HG03108 (cell line): ENCODE measurements around the gene CDC14B.
"Not testable (repeated sequence)": the region's sequence is repeated elsewhere in the genome, so short reads cannot be mapped to it uniquely, and the experiment has no call there.

Source experiments
- ATAC-seq: cut with Tn5 transposase; IDR thresholded peaks from one replicate; pipeline ENCODE4 v1.9.1; 2021; ENCODE audit warnings: moderate library complexity; ENCODE audit not compliant: unreplicated experiment

Gene CDC14B

DNA sequence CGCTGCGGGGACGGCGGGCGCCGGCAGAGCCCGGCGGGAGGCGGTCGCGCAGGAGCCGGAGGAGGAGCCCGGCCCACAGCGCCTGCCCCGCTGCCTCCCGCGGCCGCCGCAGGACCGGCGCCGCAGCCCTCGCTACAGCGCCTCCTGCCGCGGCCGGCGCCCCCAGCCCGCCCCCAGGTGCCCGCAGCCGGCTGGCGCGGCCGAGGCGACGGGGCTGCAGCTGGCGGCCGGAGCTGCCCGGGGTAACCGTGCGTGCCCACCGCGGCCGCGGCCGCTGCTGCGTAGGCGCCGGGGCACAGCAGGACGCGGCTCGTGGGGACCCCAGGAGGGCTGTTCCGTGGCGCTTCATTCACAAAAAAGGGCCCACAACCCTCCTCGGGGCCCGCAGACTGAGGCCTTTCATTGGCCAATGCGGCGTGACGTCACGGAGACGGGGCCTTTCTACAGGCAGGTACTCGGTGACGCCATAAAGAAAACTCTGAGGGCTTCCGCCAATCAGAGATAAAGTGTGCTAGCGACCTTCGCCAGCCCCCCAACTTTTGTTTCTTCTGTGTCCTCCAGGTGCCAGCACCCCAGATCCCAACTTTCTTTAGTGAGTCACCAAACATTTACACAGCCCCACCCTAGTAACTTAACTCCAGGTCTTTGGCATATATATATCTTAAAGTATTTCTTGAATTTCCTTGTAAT, at the start of gene CDC14B:
CDC14B (minus strand) TSS at position 353 of the 690 bp plus-strand sequence. CDS start 465 bp downstream, outside the sequence.
- peak; percentile 66 for ATAC-seq

DNA sequence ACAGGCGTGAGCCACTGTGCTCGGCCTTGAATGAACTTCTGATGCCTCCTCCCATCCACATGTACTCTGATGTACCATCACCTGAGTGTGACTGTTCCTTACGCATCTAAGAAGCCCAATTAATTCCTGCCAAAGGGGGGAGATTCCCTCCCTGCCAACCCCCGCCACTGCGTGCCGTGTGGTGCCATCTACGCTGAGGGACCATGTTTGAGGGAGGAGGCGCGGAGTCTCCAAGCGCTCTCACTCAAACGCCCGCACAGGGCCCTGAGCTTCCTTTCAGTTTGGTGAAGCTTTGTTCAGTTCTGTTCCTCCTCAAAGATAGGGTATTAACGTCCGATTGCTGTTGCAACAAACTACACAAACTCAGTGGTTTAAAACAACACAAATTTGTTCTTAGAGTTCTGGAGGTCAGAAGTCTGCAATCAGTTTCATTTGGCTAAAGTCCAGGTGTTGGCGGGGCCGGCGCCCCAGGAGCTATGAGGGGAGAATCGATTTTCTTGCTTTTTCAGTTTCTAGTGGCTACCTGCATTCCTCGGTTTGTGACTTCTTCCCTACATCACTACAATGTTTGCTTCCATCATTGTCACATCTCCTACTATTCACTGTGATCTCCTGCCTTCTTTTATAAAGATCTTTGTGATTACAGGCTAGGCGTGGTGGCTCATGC, 49.4 kb upstream of the CDC14B start:
- ATAC-seq, result no peak

DNA sequence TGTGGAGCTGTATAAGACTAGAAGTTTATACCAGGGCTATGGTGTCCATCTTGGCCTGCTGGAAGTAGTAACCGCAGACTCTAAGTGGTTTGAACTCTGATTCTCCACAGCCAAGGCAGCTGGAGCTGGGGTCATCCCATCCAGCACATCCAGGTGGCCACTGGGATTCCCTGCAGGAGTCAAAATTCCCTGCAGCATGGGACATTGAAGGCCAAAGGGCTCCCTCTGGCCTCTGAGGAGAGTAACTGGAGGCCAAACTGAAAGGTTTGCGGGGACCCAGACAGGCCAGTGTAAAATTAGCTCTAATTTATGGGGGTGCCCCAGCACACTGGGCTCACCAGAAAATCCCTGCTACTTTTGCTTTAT, 47.7 kb upstream of the CDC14B start:
- ATAC-seq, result no peak

DNA sequence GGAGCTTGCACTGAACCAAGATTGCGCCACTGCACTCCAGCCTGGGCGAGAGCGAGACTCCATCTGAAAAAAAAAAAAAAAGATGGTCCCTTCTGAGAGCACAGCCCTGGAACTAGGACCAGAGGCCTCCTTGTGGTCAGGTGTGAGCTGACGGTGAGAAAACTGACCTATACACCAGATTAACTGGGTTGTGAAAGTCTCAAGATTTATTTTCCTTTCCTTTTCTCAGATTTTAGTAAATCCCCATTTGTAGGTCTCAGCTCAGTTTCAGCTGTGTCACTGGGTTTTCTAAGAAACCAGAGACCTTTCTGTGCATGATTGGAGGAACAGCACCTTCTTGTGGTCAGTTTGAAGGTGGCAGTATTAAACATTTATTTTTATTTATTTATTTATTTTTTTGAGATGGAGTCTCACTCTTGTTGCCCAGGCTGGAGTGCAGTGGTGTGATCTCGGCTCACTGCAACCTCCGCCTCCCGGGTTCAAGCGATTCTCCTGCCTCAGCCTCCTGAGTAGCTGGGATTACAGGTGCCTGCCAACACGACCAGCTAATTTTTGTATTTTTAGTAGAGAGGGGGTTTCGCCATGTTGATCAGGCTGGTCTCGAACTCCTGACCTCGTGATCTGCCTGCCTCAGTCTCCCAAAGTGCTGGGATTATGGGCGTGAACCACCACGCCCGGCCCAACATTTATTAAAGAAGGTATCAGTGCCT, 47.2 kb upstream of the CDC14B start:
- ATAC-seq, result peak; percentile 61

DNA sequence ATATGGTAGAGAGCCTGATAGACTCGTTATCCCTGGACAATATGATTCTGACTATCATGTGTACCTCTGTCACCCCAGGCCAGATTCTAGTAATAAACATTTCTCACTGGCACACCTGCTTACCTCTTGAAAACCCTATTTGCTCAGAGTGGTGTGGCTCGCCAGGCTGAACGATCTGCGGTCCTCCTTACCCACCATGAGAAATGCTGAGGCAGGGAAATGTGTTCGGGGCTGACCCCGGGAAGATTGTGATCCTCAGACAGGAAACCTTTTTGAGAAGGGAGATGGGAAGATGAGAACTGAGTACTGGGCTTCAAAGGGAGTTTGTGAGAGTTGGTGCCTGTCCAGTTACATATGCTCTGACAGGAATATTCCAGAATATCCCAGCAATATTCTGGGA, 46.1 kb upstream of the CDC14B start:
- ATAC-seq, result no peak

DNA sequence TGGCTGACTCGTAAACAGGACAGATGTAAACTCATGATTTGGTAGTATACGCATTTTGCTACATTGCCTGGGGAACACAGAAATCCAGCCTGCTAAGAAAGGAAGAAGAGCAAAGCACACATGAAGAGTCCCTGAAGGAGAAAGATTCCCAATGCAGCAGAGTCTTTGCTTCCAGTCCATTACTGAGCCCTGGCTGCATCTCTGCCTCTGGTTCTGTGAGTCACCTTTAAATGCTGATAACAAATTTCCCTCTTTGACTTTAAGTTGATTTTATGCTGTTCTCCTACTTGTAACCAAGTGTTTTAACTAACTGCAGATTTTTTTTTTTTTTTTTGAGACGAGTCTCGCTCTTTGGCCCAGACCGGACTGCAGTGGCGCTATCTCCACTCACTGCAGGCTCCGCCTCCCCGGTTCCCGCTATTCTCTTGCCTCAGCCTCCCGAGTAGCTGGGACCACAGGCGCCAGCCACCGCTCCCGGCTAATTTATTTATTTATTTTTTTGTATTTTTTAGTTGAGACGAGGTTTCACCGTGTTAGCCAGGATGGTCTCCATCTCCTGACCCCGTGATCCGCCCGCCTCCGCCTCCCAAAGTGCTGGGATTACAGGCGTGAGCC, 44.0 kb upstream of the CDC14B start:
- no peak for ATAC-seq

DNA sequence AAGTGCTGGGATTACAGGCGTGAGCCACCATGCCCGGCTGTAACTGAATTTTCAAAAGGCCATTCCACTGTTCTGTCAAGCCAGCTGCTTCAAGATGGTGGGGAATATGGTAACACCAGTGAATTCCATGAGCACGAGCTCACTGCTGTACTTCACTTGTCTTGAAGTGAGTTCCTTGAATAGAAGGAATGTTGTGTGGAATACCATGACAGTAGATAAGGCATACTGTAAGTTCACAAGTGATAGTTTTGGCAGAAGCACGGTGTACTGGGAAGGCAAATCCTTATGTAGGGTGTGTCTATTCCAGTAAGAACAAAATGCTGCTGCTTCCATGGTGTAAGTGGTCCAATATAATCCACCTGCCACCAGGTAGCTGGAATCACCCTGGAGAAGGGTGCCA, 42.1 kb upstream of the CDC14B start:
- ATAC-seq, result no peak

DNA sequence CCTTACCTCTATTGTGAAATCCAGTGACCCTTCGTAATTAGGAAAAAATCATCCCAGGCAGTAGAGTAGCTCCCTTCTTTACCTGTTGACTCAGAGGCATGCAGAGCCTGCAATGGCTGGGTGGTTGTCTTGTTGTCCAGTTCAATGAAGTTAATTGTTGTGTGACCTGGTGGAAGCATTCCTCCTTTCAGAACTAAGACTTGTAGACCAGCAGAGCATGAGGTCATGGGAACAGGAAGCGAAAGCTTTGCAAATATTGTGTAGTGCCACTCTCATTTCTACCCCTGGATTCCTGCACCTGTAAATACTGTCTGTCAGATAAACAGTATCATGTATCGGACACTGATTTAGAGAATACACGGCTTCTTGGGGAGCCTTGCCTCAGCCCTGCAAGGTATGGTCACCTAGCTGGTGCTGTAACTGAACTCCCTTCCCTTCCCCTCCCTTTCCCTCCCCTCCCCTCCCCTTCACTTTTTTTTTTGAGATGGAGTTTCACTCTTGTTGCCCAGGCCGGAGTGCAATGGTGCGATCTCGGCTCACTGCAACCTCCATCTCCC, 41.1 kb upstream of the CDC14B start:
- no peak for ATAC-seq

DNA sequence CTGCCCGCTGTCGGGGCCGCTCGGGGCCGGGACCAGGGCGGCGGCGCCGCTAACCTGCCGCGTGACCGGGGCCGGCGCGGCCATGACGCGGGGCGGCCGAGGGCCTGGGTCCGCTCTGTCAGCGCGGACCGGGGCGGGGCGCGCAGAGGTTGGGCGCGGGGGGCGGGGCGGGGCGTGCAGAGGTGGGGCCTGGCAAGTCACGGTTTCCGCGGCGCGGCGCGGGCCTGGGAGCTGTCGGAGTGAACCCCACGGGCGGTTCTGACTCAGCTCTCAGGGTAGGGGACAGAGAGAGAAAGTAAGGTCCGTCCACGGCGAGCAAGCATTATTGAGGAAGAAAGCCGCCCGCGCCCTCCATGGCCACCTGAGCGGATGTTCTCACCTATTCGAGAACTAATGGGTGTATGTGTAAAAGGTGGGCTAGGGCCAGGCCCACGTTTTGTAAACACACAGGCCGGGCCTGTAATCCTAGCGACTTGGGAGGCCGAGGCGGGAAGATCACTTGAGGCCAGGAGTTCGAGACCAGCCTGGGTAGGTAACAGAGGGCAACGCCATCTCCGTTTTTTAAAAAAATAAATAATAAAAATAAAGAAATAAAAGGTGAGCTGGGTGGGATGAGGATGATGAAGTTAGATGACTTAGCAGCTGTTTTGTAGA, 35.7 kb upstream of the CDC14B start, which contains the start of gene PRXL2C:
PRXL2C (minus strand) TSS at position 120 of the 654 bp plus-strand sequence; CDS start at position 84, 36 bp downstream.
- ATAC-seq, result peak; percentile 45

DNA sequence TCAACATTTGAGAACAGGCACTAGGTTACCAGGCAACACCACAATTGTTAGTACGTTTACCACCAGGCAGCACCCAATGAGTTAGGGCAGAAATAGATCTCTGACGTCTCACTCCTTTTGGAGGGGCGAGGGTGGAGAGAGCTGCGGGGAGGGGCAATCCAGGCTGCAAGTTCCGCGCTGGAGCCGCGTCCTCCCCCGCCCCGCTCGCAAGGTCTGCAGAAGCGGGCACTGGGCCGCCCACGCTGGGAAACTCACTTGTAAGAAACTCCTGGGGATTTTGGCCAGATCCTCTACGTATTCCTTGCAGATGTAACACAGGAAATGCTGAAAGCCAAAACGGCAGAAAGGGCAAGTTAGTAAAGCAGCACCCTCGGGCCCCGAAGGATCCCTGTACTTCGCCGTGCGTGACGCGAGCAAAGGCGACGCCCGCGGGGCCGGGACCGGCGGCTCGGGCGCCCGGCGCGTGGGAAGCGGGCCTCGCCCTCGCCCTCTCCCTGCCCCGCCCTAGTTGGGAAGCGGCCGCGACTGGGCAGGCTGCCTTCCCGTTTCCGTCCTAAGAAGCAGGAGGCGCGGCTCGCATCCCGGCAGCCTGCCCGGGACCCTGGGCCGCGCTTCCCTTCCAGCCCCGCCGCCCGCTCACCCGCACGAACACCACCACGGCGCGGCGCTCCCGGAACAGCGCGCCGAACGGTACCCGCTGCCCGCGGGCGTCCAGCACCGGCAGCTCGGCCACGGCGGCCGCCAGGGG, 35.0 kb upstream of the CDC14B start:
- peak; percentile 50 for ATAC-seq

DNA sequence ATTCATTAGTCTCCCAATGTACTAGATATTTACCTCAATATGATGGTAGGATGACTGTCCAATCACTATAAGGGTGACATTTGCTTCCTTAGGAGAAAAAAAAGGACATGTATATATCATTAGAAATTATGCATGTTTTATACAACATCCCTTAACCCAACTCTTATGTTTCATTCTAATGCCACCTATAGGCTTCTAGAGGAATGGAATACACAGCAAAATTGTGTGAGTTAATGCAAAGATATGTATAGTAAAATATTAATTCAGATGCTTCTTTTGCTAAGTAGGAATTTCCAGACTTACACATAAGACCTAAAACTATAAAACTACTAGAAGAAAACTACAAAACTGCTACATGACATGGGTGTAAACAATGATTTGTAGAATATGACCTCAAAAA, 32.0 kb upstream of the CDC14B start:
- ATAC-seq, result no peak

DNA sequence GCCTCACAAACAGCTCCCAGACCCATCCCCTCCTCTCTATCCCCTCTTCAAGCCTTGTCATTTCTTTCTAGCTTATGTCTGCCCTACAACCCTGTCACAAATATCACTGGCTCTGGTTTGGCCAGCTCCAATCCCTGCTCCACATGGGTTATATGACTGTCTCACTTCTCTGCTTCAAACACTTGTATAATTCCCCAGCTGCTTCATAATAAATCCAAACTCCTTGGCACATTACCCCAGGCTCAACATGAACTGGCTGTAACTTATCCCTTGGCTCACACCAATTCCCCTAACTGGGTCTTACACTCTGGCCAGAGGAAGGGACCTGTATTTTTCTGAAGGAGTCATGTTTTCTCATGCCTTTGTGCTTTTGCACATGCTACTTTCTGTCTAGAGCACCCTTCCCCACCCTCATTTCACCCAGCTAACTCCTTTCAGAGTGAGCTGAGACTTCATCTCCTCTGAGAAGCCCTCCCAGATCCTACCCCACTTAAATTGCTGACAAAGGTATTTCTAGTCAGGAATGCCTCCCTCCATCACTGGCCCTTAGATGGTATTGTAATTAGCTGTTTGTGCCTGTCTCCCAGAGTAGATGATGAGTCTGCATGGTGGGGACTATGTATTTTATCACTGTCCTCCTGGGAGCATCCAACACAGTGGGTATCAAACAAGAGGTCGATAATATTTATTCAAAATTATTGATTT, 30.1 kb upstream of the CDC14B start:
- ATAC-seq, result no peak

DNA sequence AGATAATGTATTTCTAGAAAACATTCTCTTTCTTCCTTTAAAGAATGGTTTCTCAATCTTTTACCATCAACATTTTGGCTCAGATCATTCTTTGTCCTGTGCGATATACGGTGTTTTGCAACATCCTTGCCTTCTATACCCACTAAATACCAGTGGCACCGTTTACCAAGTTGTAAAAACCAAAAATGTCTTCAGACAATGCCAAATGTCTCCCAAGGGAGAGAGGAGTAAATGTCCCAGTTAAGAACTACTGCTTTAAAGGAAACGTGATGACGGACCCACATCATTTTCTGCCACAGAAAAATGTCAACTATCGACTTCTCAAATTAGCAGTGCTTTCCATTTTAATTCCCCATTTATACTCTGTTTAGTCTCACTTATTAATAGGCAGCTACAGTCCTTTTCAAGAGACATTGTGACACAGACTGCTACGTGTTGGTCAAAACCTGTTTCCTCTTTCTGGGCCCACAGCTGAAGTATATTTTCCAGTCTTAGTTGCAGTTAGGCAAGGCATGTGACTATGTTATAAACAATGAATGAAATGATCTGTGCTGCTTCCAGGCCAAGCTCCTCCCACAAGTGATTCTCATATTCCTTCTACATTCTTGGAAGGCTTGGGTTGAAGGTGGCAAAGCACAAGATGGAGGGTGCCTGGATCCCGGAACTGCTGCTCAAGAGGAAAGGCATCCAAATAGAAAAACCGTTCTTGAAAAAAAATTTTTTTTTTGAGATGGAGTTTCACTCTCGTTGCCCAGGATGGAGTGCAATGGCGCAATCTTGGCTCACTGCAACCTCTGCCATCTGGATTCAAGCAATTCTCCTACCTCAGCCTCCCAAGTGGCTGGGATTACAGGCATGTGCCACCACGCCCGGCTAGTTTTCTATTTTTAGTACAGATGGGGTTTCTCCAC, 26.7 kb upstream of the CDC14B start:
- no peak for ATAC-seq

DNA sequence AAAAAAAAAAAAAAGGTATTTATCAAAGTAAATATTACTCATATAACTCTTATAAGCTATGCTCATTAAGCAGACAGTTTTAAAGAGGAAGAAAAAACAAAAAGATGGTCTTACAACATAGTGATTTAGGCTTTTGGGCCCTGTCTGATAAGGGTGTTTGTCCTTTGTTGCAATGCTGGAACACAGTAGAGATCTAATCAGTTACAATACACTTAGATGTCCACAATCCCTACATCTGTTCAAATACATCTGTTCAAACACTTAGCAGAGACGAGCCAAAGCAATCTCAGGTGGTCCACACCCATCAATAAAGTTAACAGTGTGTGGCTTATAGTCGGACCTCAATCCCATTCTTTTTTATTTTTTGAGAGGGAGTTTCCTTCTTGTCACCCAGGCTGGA, 24.5 kb upstream of the CDC14B start:
- no peak for ATAC-seq

DNA sequence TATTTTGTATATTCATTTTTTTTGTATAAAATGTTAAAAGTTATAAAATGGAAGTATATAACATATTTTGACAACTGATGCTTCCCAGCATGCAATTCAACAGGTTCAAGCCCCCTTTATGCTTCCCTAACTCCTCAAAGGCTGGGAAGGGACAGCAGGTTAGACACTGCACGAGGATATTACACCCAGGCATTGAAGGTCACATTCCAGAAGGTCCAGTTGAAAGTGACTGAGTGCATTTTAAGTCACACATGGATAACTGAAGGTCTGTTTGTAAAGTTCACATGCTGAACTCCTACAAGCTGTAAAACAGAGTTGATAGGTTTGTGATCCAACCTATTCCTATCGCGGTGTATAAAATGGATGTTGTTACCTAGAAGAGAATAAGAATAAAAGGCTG, 21.9 kb upstream of the CDC14B start:
- ATAC-seq, result no peak

DNA sequence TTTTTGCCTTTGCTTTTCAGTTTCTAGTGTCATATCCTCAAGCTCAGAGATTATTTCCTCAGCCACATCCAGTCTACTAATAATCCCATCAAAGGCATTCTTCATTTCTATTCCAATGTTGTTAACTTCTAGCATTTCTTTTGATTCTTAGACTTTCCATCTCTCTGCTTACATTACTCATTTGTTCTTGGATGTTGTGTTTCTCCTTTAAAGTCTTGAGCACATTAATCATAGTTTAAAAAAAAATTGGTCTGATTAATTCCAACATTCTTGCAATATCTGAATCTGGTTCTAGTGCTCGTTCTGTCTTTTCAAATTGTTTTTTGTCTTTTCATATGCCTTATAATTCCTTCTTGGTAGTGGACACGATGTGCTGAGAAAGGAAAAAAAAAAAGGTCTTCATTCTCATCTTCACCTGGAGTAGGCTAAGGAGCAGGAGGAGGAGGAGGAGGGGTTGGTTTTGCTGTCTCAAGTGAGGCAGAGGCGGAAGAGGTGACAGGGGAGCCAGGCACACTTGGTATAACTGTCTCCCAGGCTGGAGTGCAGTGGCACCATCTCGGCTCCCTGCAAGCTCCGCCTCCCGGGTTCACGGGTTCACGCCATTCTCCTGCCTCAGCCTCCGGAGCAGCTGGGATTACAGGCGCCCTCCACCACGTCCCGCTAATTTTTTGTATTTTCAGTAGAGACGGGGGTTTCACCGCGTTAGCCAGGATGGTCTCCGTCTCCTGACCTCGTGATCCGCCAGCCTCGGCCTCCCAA, 19.1 kb upstream of the CDC14B start:
- ATAC-seq, result no peak

DNA sequence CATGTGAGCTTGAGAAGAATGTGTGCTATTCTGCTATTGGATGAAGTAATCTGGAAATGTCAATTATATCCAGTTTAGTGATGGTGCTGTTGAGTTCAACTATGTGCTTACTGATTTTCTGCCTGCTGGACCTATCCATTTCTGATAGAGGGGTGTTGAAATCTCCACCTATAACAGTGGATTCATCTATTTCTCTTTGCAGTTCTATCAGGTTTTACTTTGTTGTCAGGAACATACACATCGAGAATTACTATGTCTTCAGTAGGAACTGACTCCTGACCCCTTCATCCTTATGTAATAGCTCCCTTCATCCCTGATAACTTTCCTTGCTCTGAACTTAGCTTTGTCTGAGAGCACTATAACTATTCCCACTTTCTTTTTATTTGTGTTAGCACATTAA, 16.7 kb upstream of the CDC14B start:
- no peak for ATAC-seq

DNA sequence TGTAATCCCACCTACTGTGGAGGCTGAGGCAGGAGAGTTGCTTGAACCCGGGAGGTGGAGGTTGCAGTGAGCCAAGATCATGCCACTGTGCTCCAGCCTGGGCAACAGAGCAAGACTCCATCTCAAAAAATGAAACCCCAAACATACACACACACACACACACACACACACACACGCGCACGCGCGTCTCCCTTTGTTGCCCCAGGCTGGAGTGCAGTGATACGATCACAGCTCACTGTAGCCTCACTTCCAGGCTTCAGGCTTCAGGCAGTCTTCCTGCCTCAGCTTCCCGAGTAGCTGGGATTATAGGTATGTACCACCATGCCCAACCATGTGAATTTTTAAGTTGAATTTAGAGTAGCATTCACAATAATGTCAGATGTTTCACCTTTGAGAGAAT, 13.9 kb upstream of the CDC14B start:
- ATAC-seq, result not testable (repeated sequence)
